HG03135 (cell line): Measurements from ENCODE around the gene PICALM.
"Not testable (repeated sequence)": the region's sequence is repeated elsewhere in the genome, so short reads cannot be mapped to it uniquely, and the experiment has no call there.

ENCODE experiments used
- ATAC-seq: cut with Tn5 transposase; IDR thresholded peaks from one replicate; pipeline ENCODE4 v1.9.1; 2021; ENCODE audit warnings: mild to moderate bottlenecking, moderate library complexity; ENCODE audit not compliant: unreplicated experiment

Gene PICALM

DNA sequence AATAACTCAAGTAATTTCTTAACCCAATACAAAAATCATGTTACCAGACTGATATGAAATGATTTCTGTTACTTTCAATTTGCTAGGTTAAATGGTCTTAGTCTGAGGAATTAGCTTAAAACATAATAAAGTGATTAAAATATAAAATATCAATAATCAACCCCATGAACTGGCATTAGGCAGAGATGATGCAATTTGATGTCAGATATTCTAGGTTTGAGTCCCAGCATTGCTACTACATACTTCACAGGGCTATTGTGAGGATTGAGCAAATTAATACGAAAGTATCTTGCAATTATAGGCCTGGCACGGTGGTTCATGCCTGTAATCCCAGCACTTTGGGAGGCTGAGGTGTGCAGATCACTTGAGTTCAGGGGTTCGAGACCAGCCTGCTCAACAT lies 66.5 kb downstream of the PICALM start:
- no peak for ATAC-seq

DNA sequence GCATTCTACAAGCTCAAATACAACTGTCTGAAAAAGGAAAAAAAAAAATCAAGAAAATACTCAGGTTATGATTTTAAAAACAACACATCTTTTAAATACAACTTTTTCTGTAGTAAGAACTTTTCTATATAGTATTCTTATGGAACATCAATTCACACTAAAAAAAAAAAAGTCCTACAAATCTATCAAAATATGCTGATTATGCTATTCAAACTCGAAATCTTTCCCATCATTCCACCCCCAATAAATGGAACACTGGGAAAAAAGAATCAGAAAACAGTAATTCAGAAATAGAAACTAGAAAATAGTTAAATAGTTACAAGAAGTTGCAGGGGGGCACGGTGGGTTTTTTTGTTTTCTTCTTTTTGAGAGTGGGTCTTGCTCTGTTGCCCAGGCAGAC lies 77.4 kb downstream of the PICALM start:
- no peak for ATAC-seq

DNA sequence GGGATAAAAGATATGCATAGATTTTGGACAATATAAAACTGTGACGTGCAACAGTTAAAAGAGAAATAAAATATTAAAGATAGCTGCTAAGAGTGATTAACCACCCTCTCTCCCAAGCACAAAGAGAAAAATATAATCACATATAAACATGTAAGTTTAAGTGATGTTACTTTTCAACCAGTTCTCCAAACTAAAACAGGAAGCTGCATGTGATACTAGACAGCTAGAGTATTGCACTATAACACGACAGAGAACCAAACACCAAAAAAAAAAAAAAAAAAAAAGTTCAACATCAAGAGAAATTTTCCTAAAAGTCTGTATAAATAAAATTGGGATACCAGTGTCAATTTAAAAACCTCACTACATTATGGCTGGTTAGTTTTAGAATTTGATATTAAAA lies 79.1 kb downstream of the PICALM start:
- no peak for ATAC-seq

DNA sequence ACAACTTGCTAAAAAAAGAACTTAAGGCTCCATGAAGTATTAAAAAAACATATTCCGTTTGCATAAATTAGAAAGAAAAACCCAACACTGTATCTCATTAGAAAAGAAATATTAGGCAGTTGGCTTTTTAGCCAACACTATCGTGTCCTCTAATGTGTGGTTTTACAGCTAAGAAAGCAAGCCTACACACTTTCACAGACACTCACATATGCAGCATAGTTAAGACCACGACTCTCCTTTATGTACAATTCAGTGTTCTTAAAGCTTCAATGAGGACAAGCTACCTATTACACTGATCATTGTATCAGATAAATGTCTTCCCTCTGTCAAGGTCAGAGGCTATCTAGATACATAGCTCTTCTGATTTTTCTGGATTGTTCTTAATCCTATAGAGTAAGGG lies 80.1 kb downstream of the PICALM start:
- ATAC-seq: no peak

DNA sequence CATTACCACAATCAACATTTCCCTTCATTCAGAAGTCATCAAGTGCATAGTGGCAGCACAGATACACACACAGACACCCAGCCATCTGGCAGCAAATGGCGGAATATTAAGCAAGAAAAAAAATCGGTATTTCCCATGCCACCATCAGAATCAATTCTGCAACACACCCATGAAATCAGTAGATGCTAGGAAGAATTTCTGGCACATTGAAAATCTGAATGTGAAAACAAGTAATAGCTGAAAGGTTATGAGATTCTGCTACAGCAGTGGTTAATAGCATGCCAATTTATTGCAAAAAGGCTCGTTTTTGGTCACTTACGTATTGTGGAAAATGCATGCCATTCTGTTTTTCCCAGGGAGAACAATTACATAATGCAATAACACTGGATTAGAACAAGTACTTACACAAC lies 91.1 kb downstream of the PICALM start:
- ATAC-seq: no peak

DNA sequence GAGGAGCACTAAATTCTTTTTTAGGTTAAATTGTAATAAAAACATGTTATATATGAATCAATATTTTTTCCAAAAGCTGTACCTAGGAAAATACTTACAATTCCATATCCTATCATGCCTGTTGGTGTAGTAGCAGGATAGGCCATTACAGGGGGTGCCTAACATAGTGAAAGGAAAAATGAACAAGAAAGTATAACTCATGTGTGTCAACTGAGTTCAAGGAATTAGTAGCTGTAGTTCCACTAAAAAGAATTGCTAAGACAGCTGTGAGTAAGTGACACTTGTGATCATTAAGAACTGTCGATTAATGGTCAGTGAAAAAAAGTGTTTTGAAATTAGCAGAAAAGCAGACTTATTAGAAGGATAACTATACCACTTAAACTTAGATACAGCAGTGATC lies 92.4 kb downstream of the PICALM start:
- ATAC-seq: no peak

DNA sequence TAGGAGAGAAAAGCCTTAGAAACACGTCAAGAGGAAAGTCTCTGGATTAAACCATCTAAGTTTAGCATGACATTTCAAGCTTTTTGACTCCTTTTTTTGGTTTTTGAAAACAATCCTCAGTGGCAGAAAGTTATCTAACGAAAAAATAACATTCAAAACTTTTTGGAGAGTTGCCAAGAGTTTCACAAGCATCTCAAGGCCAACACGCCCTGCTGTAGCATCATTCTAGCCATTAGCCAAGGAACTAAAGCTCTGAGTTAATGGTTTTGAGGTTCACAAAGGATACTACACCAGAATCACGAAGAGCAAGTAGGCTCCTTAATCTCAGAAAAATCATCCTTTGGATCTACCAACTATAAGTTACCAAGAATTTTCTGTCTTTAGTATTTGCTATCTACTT lies 94.8 kb downstream of the PICALM start:
- no peak for ATAC-seq

DNA sequence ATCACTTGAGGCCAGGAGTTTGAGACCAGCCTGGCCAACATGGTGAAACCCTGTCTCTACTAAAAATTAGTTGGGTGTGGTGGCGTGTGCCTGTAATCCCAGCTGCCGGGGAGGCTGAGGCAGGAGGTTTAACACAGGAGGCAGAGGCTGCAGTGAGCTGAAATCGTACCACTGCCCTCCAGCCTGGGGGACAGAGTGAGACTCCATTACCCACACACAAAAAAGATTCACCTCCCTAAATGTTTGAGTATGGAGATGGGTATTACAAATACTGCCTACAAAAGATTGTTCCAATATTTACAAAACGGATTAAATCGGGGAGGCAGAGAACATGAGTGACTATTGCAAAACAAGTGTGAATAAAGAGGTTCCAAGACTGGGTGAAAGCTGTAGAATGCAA lies 98.3 kb downstream of the PICALM start:
- ATAC-seq: no peak

DNA sequence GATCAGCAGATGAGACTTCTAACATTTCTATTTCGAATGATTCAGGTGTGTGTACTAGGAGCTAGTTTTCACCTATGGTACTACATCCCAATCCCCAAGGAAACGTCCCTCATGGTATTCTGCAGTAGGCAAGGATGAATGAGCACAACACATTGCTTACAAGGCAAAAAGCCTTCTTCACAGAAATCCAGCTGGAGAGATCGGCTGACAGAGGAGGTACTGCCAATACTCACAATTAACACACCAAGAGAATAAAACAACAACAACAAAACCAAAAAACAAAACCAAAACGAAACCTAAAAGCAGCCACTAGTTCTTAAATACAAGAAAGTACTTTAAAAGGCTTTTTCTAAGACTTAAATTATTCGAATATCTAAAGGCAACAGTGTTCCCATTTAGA lies 101.4 kb downstream of the PICALM start:
- no peak for ATAC-seq

DNA sequence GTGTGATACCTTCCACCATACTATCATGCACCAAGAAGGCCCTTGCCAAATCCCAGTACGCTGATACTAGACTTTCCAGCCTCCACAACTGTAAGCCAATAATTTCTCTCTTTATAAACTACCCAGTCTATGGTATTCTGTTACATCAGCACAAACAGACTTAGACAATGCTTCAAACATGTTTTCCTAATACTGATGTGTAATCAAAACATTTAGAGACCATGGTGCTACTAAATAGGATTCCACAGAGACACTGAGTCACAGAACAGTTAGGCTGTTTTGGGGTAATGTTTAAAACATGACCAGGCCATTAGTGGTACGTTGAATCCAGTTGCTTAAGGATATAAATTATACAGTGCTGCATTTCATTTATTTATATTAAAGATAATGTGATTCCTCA lies 103.7 kb downstream of the PICALM start:
- ATAC-seq: no peak

DNA sequence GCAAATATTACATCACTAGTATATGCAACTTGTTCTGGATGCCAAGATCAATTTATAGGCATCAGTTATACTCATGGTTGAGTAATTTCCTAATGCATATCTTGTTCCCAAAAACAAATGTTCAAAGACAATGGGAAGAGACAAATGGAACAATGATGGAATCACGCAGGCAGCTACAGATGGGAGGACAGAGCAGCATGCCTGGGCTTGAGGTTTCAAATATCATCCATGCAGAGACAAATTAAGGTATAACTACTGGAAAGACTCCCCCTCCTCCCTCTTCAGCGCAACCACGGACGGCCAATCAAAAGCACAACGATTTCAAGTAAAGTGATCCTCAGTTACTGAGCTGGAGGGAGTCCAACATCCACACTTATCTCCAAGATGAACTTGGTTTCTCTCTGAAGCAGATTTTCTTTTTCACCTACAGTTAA lies 106.9 kb downstream of the PICALM start:
- no peak for ATAC-seq

DNA sequence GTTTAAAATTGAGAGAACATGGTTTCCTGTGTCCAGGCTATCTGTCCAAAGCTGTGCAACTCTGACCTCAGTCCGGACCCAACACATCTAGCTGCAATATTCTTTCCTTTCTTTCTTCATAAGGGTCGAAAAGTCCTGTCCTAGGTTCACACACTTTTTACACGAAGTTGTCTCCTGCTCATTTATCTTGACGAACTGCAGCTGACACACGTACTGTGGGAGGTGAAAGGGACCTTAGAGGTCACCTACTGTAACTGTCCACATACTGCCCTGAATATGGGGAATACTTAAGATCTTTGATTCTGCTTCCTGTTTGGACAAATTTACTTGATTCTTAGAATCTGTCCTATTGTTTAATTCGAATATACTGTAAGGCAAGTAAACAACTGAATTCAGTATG lies 107.8 kb downstream of the PICALM start:
- ATAC-seq: no peak

DNA sequence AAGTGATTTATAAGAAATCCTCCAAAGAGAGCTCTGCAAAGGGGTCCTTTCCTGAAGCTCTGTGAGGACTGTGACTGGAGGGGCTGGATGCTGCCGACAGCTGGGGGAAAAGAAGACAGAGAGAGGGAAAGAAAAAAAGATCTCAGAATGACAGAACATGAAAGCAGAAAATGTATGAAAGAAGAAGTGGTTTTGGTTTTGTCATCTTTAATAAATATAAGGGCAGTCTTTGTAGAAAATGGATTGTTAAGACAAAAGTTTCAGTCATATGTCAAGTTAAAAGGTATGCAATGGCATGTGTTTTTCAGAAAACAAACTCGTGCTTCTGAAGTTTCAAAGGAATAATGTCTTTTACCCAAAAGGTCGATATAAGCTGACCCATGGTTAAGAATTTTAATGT lies 108.2 kb downstream of the PICALM start:
- ATAC-seq: no peak

DNA sequence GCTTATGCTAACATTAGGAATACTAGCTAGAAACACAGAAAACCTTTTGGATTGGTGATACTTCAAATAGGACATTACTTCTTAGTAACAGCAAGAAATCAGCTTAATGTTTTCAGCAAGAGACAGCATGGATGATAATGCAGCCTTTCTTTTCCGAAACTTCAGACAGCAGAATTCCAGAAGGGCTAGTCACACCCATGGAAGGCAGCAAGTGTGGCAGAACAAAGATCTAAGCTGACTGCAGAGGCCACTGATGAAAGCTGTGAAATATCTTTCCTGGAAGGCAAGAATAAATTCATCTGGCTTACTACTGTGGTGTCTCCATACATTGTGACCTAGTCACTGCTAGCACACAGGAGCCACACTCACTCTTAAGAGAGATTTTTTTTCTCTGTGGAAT lies 113.4 kb downstream of the PICALM start:
- no peak for ATAC-seq

DNA sequence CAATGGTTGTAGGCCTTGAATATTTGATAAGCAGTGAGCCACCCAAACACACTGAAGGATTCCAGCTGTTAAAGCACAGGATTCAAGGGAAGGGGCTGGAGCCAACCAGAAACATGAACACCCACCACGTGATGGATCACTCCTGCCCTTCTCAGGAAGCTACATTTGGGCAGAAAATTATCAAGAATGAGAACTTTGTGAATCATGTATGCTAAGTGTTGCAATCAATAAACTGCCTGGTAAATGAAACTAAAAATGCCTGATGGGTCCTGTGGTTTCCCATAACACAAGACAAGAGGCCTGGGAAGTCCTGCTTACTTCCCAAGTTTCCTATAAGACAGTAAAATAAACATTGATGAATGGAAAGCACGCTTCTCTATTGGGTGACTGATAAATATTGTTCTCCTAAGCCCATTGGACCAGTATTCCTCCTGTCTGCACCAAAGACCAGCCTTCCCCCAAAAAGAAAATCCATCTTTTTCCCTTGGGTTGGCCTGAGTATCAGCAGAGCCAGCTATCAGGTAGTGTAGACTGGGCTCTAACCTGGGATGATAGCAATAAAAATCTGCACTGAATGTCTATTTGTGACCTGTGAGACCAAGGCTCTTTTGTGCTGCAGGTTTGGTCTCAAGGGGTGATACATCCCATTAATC lies 115.3 kb downstream of the PICALM start:
- no peak for ATAC-seq

DNA sequence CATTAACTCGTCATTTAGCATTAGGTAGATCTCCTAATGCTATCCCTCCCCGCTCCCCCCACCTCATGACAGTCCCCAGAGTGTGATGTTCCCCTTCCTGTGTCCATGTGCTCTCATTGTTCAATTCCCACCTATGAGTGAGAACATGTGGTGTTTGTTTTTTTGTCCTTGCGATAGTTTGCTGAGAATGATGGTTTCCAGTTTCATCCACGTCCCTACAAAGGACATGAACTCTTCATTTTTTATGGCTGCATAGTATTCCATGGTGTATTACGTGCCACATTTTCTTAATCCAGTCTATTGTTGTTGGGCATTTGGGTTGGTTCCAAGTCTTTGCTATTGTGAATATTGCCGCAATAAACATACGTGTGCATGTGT lies 116.8 kb downstream of the PICALM start:
- ATAC-seq: not testable (repeated sequence)

DNA sequence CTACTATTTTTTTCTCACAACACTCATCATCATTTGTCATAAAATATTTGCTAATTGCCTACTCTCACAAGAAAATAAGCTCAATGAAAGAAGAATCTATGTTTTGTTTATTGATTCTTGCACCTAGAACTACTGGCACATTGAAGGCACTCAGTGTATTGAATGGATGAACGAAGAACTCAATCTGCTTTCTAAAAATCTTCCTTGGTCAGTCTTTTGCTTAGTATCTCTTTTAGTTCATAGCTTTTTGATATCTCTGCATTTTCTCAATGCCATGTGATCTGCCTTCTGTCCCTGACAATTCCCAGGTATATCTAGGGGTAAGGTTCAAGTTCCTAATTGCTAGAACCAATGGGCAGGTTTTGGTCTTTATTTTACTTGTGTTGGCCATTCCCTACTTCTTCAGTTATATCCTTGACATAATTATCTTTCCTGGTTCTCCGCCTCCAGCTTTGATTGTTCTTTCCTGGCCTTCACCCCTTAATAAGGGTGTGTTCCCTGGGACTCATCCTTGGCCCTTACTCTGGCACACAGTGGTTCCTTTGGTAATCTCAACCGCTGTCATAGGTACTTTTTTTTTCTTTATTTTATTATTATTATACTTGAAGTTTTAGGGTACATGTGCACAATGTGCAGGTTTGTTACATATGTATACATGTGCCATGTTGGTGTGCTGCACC lies 117.3 kb downstream of the PICALM start:
- ATAC-seq: no peak

DNA sequence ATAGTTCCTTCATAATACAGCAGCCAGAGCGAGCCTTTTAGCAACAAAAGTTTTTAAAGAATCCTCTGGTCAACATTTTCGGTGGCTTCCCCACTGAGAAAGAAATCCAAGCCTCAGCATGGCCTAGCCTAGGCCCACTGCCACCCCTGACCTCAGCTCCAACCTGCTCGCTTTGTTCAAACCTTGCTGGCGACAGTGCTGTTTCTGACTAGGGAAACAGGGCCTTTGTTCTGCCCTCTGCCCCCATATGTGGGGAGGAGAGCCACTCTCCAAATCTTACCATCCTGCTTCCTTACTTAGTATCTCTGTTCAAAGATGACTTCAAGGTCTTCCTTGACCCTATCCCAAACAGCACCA lies 117.9 kb downstream of the PICALM start:
- no peak for ATAC-seq

DNA sequence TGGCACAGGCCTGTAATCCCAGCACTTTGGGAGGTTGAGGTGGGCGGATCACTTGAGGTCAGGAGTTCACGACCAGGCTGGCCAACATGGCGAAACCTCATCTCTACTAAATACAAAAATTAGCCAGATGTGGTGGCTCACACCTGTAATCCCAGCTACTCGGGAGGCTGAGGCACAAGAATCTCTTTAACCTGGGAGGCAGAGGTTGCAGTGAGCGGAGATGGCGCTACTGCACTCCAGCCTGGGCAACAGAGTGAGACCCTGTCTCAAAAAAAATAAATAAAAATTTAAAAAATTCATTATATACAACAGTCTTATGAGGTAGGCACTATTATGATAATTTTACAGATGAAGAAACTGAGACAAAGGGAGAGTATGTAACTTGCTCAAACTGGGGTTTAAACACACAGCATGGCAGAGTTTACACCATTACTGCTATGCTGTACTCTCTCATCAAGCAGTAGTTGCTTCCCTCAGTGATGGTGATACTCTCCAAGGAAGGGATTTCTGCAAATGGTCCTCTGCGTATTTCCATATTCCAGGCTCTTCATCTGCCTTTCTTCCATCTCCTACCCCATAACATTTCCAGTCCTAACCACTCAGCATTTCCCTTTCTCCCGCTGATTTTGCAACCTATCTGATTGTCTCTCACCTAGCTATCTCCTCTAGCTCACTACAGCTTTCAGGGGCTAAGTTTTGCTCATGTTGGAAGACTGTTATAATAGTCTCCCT lies 118.4 kb downstream of the PICALM start:
- ATAC-seq: no peak

DNA sequence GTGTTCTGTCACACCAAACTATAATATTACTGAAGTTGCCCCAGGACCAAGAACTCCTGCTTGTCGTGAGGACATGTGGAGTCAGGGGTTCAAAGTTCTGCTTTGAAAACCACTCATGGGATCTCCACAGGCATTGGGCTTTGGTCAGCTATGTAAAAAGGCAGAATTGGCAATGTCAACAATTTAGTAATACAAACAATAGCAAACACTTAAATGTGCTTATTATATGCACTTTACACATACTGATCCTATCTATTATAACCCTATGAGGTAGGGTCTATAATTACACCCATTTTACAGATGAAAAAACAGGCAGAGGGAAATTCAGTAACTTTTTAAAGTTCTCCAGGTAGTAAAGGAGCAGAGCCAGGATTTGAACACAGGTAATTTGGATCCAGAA lies 119.1 kb downstream of the PICALM start:
- no peak for ATAC-seq

DNA sequence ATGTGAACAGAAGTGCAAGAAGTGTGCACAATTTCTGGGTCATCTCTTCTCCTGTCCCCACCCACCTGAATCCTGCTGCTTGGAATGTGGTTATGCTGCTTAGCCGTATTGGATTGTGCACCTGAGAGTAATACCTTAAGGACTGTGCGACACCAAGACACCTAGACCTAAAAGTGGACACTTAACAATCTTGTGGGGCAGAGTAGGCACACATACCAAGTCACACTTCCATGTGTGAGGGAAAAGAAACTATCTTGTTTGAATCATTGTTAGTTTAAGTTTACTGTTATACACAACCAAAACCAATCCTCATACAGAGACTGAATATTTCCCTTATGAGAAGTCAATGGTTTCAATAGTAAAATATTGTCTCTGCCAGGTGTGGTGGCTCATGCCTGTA lies 120.0 kb downstream of the PICALM start:
- ATAC-seq: no peak
